ENCODE results near the gene AFP. TPM values are rescaled to one million over a fixed set of nuclear protein-coding genes. Genes with fewer than 3 reads are reported as not detected.
"Not testable (repeated sequence)": the region's sequence is repeated elsewhere in the genome, so short reads cannot be mapped to it uniquely, and the experiment has no call there.

AFP gene
- total RNA-seq, result not detected
- polyA plus RNA-seq, result not detected
- long read RNA-seq, donor 1, result 0 reads
- long read RNA-seq, donor 2, result 0 reads
- long read RNA-seq, donor 3, result 0 reads
- long read RNA-seq, donor 4, result 0 reads

DNA sequence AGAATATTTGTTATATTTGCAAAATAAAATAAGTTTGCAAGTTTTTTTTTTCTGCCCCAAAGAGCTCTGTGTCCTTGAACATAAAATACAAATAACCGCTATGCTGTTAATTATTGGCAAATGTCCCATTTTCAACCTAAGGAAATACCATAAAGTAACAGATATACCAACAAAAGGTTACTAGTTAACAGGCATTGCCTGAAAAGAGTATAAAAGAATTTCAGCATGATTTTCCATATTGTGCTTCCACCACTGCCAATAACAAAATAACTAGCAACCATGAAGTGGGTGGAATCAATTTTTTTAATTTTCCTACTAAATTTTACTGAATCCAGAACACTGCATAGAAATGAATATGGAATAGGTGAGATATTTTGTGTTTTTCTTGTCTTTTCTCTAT lies at the start of gene AFP:
Gene AFP (plus strand): TSS at position 238 of the 400 bp plus-strand sequence. CDS start 42 bp downstream, at position 280.
- intact Hi-C loops (cut with DNase I), result no loop called here
- Histone ChIP-seq H3K4me3 (ENCODE audit: low read length) (no peak within 1 kb of the TSS), H3K9me3 (ENCODE audit: control insufficient read depth, low read length) (no peaks in the 10 kb centered on the region), H3K4me1 (ENCODE audit: control insufficient read depth, insufficient read depth, low read length) (no peaks in the 10 kb centered on the region), H3K27me3 (ENCODE audit: control insufficient read depth, insufficient read depth) (no peaks in the 10 kb centered on the region), H3K27ac (ENCODE audit: low read length) (no peak within 1 kb of the TSS)
- DNase-seq, result no peak
- 77% methylated on average over 1 of the region's 1 CpG for WGBS
- ATAC-seq, result no peak

DNA sequence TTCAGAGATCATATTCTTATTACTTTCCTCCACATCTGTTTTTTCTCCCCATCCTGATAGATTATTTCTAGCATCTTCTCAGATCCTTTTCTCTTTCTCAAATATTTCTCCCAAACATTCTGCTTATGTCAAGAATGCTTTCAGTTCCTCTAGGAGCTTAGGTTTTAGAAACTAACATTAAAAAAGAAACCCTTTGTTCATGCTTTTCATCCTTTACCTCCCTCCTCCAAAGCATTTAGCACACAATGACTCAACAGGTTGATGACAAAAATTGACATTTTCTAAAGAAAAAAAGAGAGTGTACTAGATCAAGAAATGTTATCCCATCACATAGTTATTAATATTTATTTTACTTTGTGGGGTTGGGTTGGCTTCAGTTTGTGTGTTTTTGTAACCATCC lies 48.5 kb upstream of the AFP start:
- intact Hi-C loops (cut with DNase I), result no loop called here
- DNase-seq (no peak), ATAC-seq (no peak)
- H3K4me3 ChIP-seq (ENCODE audit: low read length), result no peak overlapping the region
- H3K9me3 ChIP-seq (ENCODE audit: control insufficient read depth, low read length), result no peaks in the 10 kb centered on the region
- no peaks in the 10 kb centered on the region for H3K4me1 ChIP-seq (ENCODE audit: control insufficient read depth, insufficient read depth, low read length)
- H3K27ac ChIP-seq (ENCODE audit: low read length), result no peak overlapping the region
- H3K27me3 ChIP-seq (ENCODE audit: control insufficient read depth, insufficient read depth), result no peaks in the 10 kb centered on the region

DNA sequence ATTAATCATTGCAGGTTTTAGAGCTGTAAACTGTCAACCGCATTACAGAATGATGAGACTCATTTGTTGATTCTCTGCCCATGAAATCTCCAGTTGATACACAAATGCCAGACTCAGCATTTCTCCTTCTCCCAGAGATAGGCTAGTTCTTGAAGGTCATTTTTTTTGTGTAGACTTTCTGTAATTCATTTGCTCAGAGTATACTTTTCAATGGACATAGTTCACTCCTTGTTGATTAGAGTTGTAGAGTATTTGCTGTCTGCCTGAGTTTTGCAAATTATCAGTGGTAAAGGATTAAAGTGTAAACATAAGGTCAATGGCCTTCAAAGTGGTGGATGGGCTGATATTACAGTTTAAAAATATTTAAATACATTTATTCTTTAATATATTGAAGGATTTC lies 47.1 kb upstream of the AFP start:
- Histone ChIP-seq H3K4me1 (ENCODE audit: control insufficient read depth, insufficient read depth, low read length) (no peaks in the 10 kb centered on the region), H3K27me3 (ENCODE audit: control insufficient read depth, insufficient read depth) (no peaks in the 10 kb centered on the region), H3K27ac (ENCODE audit: low read length) (no peak overlapping the region), H3K9me3 (ENCODE audit: control insufficient read depth, low read length) (no peaks in the 10 kb centered on the region), H3K4me3 (ENCODE audit: low read length) (no peak overlapping the region)
- ATAC-seq, result no peak
- intact Hi-C loops (cut with DNase I), result no loop called here
- WGBS, result 79% methylated on average over 1 of the region's 1 CpG
- no peak for DNase-seq

DNA sequence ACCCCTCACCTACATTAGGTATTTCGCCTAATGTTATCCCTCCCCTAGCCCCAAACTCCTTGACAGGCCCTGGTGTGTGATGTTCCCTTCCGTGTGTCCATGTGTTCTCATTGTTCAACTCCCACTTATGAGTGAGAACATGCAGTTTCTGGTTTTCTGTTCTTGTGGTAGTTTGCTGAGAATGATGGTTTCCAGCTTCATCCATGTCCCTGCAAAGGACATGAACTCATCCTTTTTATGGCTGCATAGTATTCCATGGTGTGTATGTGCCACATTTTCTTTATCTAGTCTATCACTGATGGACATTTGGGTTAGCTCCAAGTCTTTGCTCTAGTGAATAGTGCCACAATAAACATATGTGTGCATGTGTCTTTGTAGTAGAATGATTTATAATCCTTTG lies 46.4 kb upstream of the AFP start:
- DNase-seq; intact Hi-C loops (cut with DNase I); H3K27ac ChIP-seq (ENCODE audit: low read length); H3K27me3 ChIP-seq (ENCODE audit: control insufficient read depth, insufficient read depth); ATAC-seq; H3K4me3 ChIP-seq (ENCODE audit: low read length); H3K9me3 ChIP-seq (ENCODE audit: control insufficient read depth, low read length); H3K4me1 ChIP-seq (ENCODE audit: control insufficient read depth, insufficient read depth, low read length): not testable (repeated sequence)
- WGBS, result 93% methylated on average over 2 of the region's 2 CpGs

DNA sequence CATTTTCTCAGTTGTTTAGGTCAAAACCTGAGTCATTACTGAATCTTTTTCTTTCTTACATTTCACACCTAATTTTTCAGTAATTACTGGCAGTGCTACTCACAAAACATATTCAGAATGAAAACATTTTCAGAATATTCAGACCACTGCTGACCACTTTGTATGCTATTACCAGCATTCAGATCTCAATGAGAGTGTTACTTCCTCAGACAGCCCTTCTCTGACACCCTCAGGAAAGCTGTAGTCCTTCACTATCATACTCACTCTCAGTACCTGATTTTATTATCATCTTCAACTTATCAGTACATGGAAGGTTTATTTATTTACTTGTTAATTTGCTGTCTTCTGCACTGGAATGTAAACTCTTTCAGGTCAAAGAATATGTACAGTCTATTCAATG lies 44.2 kb upstream of the AFP start:
- Histone ChIP-seq H3K9me3 (ENCODE audit: control insufficient read depth, low read length) (no peaks in the 10 kb centered on the region), H3K27ac (ENCODE audit: low read length) (no peak overlapping the region), H3K4me1 (ENCODE audit: control insufficient read depth, insufficient read depth, low read length) (no peaks in the 10 kb centered on the region), H3K4me3 (ENCODE audit: low read length) (no peak overlapping the region), H3K27me3 (ENCODE audit: control insufficient read depth, insufficient read depth) (no peaks in the 10 kb centered on the region)
- DNase-seq (no peak), ATAC-seq (no peak)
- intact Hi-C loops (cut with DNase I), result no loop called here

DNA sequence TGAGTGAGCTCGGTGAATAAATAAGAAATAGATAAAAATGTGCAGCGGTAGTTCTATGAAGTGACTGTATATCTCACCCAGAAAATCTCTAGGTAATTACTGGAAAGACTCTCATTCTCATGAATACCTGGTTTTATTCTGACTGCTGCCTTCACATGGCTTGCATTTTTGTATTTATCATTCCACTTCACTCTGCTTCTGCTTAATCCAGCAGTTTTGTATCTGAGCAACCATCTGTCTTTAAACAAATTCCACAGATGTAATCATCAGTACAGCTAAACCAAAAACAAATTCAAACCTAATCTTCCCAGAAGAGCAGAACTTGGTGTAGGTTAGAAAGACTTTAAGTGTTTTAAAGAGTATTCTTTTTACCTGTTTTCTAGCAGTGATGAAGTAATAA lies 43.1 kb upstream of the AFP start:
- intact Hi-C loops (cut with DNase I), result no loop called here
- no peaks in the 10 kb centered on the region for H3K4me1 ChIP-seq (ENCODE audit: control insufficient read depth, insufficient read depth, low read length)
- no peaks in the 10 kb centered on the region for H3K27me3 ChIP-seq (ENCODE audit: control insufficient read depth, insufficient read depth)
- no peak overlapping the region for H3K27ac ChIP-seq (ENCODE audit: low read length)
- DNase-seq (no peak), ATAC-seq (no peak)
- H3K4me3 ChIP-seq (ENCODE audit: low read length), result no peak overlapping the region
- WGBS, result 83% methylated on average over 2 of the region's 2 CpGs
- H3K9me3 ChIP-seq (ENCODE audit: control insufficient read depth, low read length), result no peaks in the 10 kb centered on the region

DNA sequence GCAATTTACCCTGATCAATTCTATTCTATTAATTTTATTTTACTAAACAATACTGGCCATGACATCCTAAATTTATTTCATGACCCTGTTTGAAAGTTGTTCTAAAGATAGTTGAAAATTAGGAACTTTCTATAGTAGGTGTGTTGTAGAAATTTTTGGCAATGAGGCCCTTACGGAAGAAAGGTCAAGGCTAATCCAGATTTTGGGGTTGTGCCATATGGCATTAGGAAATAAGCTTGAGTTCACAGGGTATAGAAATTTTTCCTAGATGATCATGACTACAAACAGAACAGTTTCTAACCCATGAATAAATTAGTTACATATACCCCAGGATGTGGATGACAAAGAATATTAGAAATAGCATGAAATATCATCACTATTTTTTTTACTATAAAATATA lies 39.7 kb upstream of the AFP start:
- Histone ChIP-seq H3K4me3 (ENCODE audit: low read length) (no peak overlapping the region), H3K9me3 (ENCODE audit: control insufficient read depth, low read length) (no peaks in the 10 kb centered on the region), H3K27me3 (ENCODE audit: control insufficient read depth, insufficient read depth) (no peaks in the 10 kb centered on the region), H3K4me1 (ENCODE audit: control insufficient read depth, insufficient read depth, low read length) (no peaks in the 10 kb centered on the region), H3K27ac (ENCODE audit: low read length) (no peak overlapping the region)
- intact Hi-C loops (cut with DNase I), result no loop called here
- 89% methylated on average over 1 of the region's 1 CpG for WGBS
- no peak for ATAC-seq
- DNase-seq, result no peak

DNA sequence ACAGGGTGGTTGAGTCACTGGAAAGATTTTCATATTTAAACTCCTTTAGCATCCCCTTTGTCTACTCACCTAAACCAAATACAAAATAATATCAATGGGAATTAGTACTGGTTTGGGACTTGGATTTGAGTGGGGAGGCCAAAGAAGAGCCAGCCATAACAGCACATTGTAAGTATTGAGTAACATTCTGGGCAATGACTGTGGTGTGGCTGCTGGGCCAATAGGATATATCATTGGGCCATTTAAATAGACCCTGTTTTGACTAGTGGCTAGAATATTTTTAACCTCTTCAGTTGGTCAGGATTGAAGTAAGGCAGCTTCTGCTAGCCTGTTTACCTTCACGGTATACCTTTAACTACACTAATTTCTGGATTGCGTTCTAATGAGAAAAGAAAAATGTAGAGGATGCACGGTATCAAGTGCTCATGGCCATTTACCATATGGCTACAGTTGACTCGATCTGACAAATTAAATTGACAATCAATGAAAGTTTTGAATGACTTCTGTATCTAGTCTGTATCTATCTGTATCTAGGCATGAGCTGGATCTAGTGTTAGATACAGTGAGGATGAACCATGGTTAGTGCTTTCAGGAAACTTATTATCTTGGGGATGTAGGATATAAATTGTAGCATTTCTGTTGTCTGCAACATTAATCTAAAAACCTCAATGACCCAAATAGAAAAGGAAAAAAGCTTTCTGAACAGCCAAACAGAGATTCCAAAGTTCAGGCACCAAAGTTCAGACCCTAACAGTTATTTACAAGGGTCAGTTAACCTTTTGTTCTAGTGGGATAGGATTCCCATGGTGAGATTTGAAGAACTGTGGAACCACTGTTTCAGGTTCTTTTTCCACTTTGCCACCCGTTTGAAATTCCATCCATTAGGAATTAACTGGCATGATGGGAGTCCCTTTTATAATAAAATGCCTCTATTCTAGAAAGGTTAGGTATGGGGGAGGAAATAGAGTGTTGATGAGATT lies 38.7 kb upstream of the AFP start:
- no peaks in the 10 kb centered on the region for H3K9me3 ChIP-seq (ENCODE audit: control insufficient read depth, low read length)
- no peak overlapping the region for H3K27ac ChIP-seq (ENCODE audit: low read length)
- no peak for DNase-seq
- WGBS, result 84% methylated on average over 5 of the region's 5 CpGs
- H3K4me1 ChIP-seq (ENCODE audit: control insufficient read depth, insufficient read depth, low read length), result no peaks in the 10 kb centered on the region
- no peaks in the 10 kb centered on the region for H3K27me3 ChIP-seq (ENCODE audit: control insufficient read depth, insufficient read depth)
- H3K4me3 ChIP-seq (ENCODE audit: low read length), result no peak overlapping the region
- ATAC-seq, result no peak
- intact Hi-C loops (cut with DNase I), result no loop called here

DNA sequence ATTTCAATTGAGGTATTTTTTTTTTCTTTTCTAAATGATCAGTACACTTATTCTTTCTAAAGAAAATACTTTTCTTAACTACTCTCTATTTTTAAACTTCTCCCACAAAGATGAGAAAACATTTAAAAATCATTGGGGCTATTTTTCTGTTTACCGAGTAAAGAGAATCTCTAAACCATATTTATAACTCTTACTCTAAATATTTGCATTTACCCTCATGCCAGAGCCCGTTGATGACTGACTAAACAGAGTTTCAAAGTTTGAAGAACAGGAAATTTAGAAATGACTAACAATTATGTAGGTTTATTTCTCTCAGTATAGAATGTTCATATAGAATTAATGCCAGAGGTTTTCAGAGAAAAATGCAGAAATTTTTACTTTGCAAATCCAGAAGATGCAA lies 34.6 kb upstream of the AFP start:
- 79% methylated on average over 2 of the region's 2 CpGs for WGBS

DNA sequence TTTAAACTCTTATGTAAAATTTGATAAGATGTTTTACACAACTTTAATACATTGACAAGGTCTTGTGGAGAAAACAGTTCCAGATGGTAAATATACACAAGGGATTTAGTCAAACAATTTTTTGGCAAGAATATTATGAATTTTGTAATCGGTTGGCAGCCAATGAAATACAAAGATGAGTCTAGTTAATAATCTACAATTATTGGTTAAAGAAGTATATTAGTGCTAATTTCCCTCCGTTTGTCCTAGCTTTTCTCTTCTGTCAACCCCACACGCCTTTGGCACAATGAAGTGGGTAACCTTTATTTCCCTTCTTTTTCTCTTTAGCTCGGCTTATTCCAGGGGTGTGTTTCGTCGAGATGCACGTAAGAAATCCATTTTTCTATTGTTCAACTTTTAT lies 32.0 kb upstream of the AFP start, which contains the start of gene ALB:
Gene ALB (plus strand): TSS at position 246 of the 400 bp plus-strand sequence. CDS start 41 bp downstream, at position 287.
- ATAC-seq (no peak), DNase-seq (no peak)
- H3K27ac ChIP-seq (ENCODE audit: low read length), result no peak within 1 kb of the TSS
- intact Hi-C loops (cut with DNase I), result no loop called here
- no peaks in the 10 kb centered on the region for H3K4me1 ChIP-seq (ENCODE audit: control insufficient read depth, insufficient read depth, low read length)
- no peaks in the 10 kb centered on the region for H3K27me3 ChIP-seq (ENCODE audit: control insufficient read depth, insufficient read depth)
- no peaks in the 10 kb centered on the region for H3K9me3 ChIP-seq (ENCODE audit: control insufficient read depth, low read length)
- WGBS, result 86% methylated on average over 7 of the region's 7 CpGs
- H3K4me3 ChIP-seq (ENCODE audit: low read length), result no peak within 1 kb of the TSS

More for the DNA sequence above, 34.6 kb upstream of the AFP start:
- Histone ChIP-seq H3K4me1 (ENCODE audit: control insufficient read depth, insufficient read depth, low read length) (no peaks in the 10 kb centered on the region), H3K27me3 (ENCODE audit: control insufficient read depth, insufficient read depth) (no peaks in the 10 kb centered on the region), H3K9me3 (ENCODE audit: control insufficient read depth, low read length) (no peaks in the 10 kb centered on the region), H3K27ac (ENCODE audit: low read length) (no peak overlapping the region), H3K4me3 (ENCODE audit: low read length) (no peak overlapping the region)
- no peak for ATAC-seq
- DNase-seq, result no peak
- intact Hi-C loops (cut with DNase I), result no loop called here

DNA sequence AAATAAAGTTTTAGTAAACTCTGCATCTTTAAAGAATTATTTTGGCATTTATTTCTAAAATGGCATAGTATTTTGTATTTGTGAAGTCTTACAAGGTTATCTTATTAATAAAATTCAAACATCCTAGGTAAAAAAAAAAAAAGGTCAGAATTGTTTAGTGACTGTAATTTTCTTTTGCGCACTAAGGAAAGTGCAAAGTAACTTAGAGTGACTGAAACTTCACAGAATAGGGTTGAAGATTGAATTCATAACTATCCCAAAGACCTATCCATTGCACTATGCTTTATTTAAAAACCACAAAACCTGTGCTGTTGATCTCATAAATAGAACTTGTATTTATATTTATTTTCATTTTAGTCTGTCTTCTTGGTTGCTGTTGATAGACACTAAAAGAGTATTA lies 31.6 kb upstream of the AFP start:
- 95% methylated on average over 1 of the region's 1 CpG for WGBS
- no peak for ATAC-seq
- H3K27me3 ChIP-seq (ENCODE audit: control insufficient read depth, insufficient read depth), result no peaks in the 10 kb centered on the region
- H3K4me3 ChIP-seq (ENCODE audit: low read length), result no peak overlapping the region
- intact Hi-C loops (cut with DNase I), result no loop called here
- no peak for DNase-seq
- no peaks in the 10 kb centered on the region for H3K9me3 ChIP-seq (ENCODE audit: control insufficient read depth, low read length)
- H3K4me1 ChIP-seq (ENCODE audit: control insufficient read depth, insufficient read depth, low read length), result no peaks in the 10 kb centered on the region
- H3K27ac ChIP-seq (ENCODE audit: low read length), result no peak overlapping the region

Measured in right cardiac atrium (tissue), 5 donors.